GM12878 (cell line): ENCODE data around the gene COL23A1. TPM values are rescaled to one million over a fixed set of nuclear protein-coding genes. Genes with fewer than 3 reads are reported as not detected.

Experiments used
- ATAC-seq: fragments of 200-7000 bp; cut with Tn5 transposase; 3 replicates; pipeline ENCODE4 v1.9.1; 2020; ENCODE audit warnings: mild to moderate bottlenecking, moderate library complexity
- BruUV-seq: library from RNA; stranded (reverse); fragments of 400-500 nt; replicated peaks from 2 replicates; lab custom pipeline; 2021; lab: Mats Ljungman, UMichigan
- CTCF ChIA-PET: fragments of 300-600 bp; sonication (Branson Sonifier 250); formaldehyde crosslinking; extraction: SDS; loops from one replicate; lab custom pipeline; 2021; ENCODE audit warnings: inconsistent platforms; lab: Yijun Ruan, JAX
- POLR2A ChIA-PET: fragments of 350-600 bp; formaldehyde crosslinking; extraction: SDS; loops from one replicate; lab custom pipeline; 2021; ENCODE audit warnings: inconsistent platforms; lab: Charles Lee
- RAD21 ChIA-PET: fragments of 300-600 bp; sonication (Branson Sonifier 250); formaldehyde crosslinking; loops from one replicate; lab custom pipeline; 2023; ENCODE audit warnings: antibody characterized with exemption; ENCODE audit not compliant: unreplicated experiment; lab: Charles Lee
- SMC1A ChIA-PET: fragments of 300-600 bp; sonication (Branson Sonifier 250); formaldehyde crosslinking; loops from one replicate; lab custom pipeline; 2023; ENCODE audit not compliant: unreplicated experiment, uncharacterized antibody; lab: Charles Lee
- DNase-seq: peaks from one replicate; pipeline ENCODE4 v3.0.0-alpha.2; 2011; ENCODE audit warnings: low read depth, low spot score
- FAIRE-seq: peaks from 3 replicates; lab custom pipeline; 2011; peaks lifted over from hg19 to GRCh38; lab: Jason Lieb, UNC
- H2AFZ ChIP-seq: 2 replicates; pipeline ENCODE4 v1.6.0; 2011; ENCODE audit warnings: low read depth, low read length, control low read depth; ENCODE audit not compliant: control insufficient read depth
- H3K27ac ChIP-seq: 2 replicates; pipeline ENCODE4 v1.5.1; 2011; ENCODE audit warnings: control low read depth; ENCODE audit not compliant: control insufficient read depth, insufficient read depth
- H3K27me3 ChIP-seq, 2 experiments: replicated peaks in 1 of 2; 2 replicates each; pipeline versions ENCODE4 v1.6.0 to v1.6.1; 2011; ENCODE audit warnings: low read length in 1 of 2; ENCODE audit not compliant: control insufficient read depth in 2 of 2, insufficient read depth in 2 of 2
- H3K36me3 ChIP-seq, 2 experiments: 2 replicates each; pipeline ENCODE4 v1.5.1; 2011; ENCODE audit warnings: low read length in 1 of 2; ENCODE audit not compliant: control insufficient read depth in 2 of 2, insufficient read depth in 2 of 2
- H3K4me1 ChIP-seq: 2 replicates; pipeline ENCODE4 v1.6.1; 2011; ENCODE audit warnings: mild to moderate bottlenecking, low read length, moderate library complexity, mixed read lengths; ENCODE audit not compliant: control insufficient read depth, insufficient read depth
- H3K4me2 ChIP-seq: 2 replicates; pipeline ENCODE4 v1.6.0; 2011; ENCODE audit warnings: control low read depth; ENCODE audit not compliant: control insufficient read depth, insufficient read depth
- H3K4me3 ChIP-seq: fragments of 200-600 bp; sonication (generic); 2 replicates; pipeline ENCODE4 v1.5.1; 2016
- H3K79me2 ChIP-seq: 2 replicates; pipeline ENCODE4 v1.6.0; 2011; ENCODE audit warnings: low read length; ENCODE audit not compliant: control insufficient read depth, insufficient read depth
- H3K9ac ChIP-seq: 2 replicates; pipeline ENCODE4 v1.8.0; 2011; ENCODE audit warnings: low read length, control low read depth, mixed read lengths; ENCODE audit not compliant: control insufficient read depth, insufficient read depth
- H3K9me3 ChIP-seq: replicated peaks from 3 replicates; pipeline ENCODE4 v1.5.1; 2011; ENCODE audit warnings: mild to moderate bottlenecking, low read length; ENCODE audit not compliant: control insufficient read depth, insufficient read depth
- H4K20me1 ChIP-seq: 2 replicates; pipeline ENCODE4 v1.6.0; 2011; ENCODE audit not compliant: control insufficient read depth, insufficient read depth
- ATF7 ChIP-seq: fragments of 450-650 bp; IDR thresholded peaks from 2 replicates; pipeline ENCODE4 v1.6.1; 2016; ENCODE audit warnings: low read depth, mild to moderate bottlenecking
- CBFB ChIP-seq: IDR thresholded peaks from 2 replicates; pipeline ENCODE4 v1.6.1; 2016; ENCODE audit warnings: antibody characterized with exemption, low read depth
- CREB1 ChIP-seq: IDR thresholded peaks from 2 replicates; pipeline ENCODE4 v1.6.1; 2012; ENCODE audit warnings: low read depth, mild to moderate bottlenecking, inconsistent platforms
- CTCF ChIP-seq, 3 experiments: IDR thresholded peaks in 2 of 3; conservative IDR thresholded peaks in 1 of 3; 2 replicates each; pipeline ENCODE4 v1.5.1; 2011; ENCODE audit warnings: low read depth in 3 of 3, low read length in 3 of 3, mild to moderate bottlenecking in 3 of 3, control low read depth in 2 of 3, moderate library complexity in 2 of 3, inconsistent platforms in 1 of 3, mixed read lengths in 1 of 3; ENCODE audit not compliant: control insufficient read depth in 2 of 3, insufficient read depth in 1 of 3; ENCODE audit errors: extremely low read depth in 1 of 3
- CUX1 ChIP-seq: IDR thresholded peaks from 2 replicates; pipeline ENCODE4 v1.6.1; 2012; ENCODE audit warnings: improper control_type of control experiment, low read depth, low read length; ENCODE audit not compliant: insufficient replicate concordance
- ESRRA ChIP-seq: IDR thresholded peaks from 2 replicates; pipeline ENCODE4 v1.6.1; 2012; ENCODE audit warnings: mild to moderate bottlenecking, low read length, improper control_type of control experiment
- ETV6 ChIP-seq, 2 experiments: fragments of 450-650 bp in 1 of 2; IDR thresholded peaks in 1 of 2; conservative IDR thresholded peaks in 1 of 2; 2 replicates each; pipeline ENCODE4 v1.6.1; 2014; ENCODE audit warnings: antibody characterized with exemption in 1 of 2, borderline replicate concordance in 1 of 2, low read depth in 1 of 2, mild to moderate bottlenecking in 1 of 2, moderate library complexity in 1 of 2
- FOXM1 ChIP-seq: IDR thresholded peaks from 2 replicates; pipeline ENCODE4 v1.6.1; 2012; ENCODE audit warnings: low read depth, mild to moderate bottlenecking, inconsistent platforms, low read length, moderate library complexity
- KAT2A ChIP-seq: conservative IDR thresholded peaks from 2 replicates; pipeline ENCODE4 v1.6.1; 2011; ENCODE audit warnings: low read depth, low read length; ENCODE audit not compliant: control insufficient read depth
- PAX5 ChIP-seq: IDR thresholded peaks from 2 replicates; pipeline ENCODE4 v1.6.1; 2011; ENCODE audit warnings: low read depth, low read length, borderline replicate concordance
- PBX3 ChIP-seq: IDR thresholded peaks from 2 replicates; pipeline ENCODE4 v1.6.1; 2011; ENCODE audit warnings: mild to moderate bottlenecking, low read depth, low read length, moderate library complexity; ENCODE audit not compliant: insufficient replicate concordance
- RELA ChIP-seq: fragments of 450-650 bp; IDR thresholded peaks from 2 replicates; pipeline ENCODE4 v1.8.0; 2014; ENCODE audit warnings: borderline replicate concordance; ENCODE audit not compliant: partially characterized antibody
- TCF3 ChIP-seq: IDR thresholded peaks from 2 replicates; pipeline ENCODE4 v1.6.1; 2012; ENCODE audit warnings: low read depth, mild to moderate bottlenecking, low read length, borderline replicate concordance; ENCODE audit not compliant: insufficient read depth
- WGBS: methylation state at CpG from one replicate; pipeline ENCODE4 v1.1.6; 2016; ENCODE audit warnings: low lambda C conversion rate; ENCODE audit not compliant: insufficient replicate concordance, insufficient coverage; ENCODE audit errors: missing lambda C conversion rate; 5-methylcytosine and 5-hydroxymethylcytosine counted together
- in situ Hi-C: fragments of 300-500 bp; cut with MboI; formaldehyde crosslinking; loops from 9 replicates; pipeline ENCODE4 v1.14.3; 2018; ENCODE audit warnings: mixed read lengths
- intact Hi-C: fragments of 100-400 bp; cut with micrococcal nuclease; formaldehyde crosslinking; loops from one replicate; pipeline ENCODE4 v1.14.2; 2022; ENCODE audit not compliant: unreplicated experiment
- polyA plus RNA-seq, 11 experiments: library from polyadenylated mRNA; depleted of rRNA in 4 of 11; unstranded in 6 of 11; stranded (reverse) in 5 of 11; fragments of >200 nt; fragmentation: Nextera tagmentation in 4 of 11; fragmentation: Illumina TruSeq in 1 of 11; extraction: Ambion mirVana in 4 of 11; extraction: Trizol in 1 of 11; gene quantifications; 1 replicate in 1 of 11; 2 replicates in 10 of 11; pipeline versions ENCODE4 v1.2.1 to v1.2.3, GENCODE V29; 2011 to 2016; ENCODE audit warnings: inconsistent platforms in 2 of 11, missing spikeins in 2 of 11, low read depth in 1 of 11
- total RNA-seq, 4 experiments: library from RNA; depleted of rRNA in 3 of 4; stranded (reverse); fragments of >200 nt in 3 of 4; fragmentation: Illumina TruSeq in 1 of 4; extraction: Trizol in 1 of 4; gene quantifications; 2 replicates each; pipeline versions ENCODE4 v1.2.1 to v1.2.3, GENCODE V29; 2013 to 2021

COL23A1 gene
- total and polyA plus RNA-seq, 10 of the 15 experiments (the other 5 are each of a cell fraction or from before 2014, with no cell fraction given): 0.03 to 0.83 (median 0.09) TPM; not detected in 5

- no peak overlapping the region for H3K4me3 ChIP-seq
- no peak overlapping the region for H3K27ac ChIP-seq
- FAIRE-seq: no peak
- ChIA-PET SMC1A (no interaction called here), POLR2A (no interaction called here), RAD21 (no interaction called here), CTCF (interaction anchor here (1.4 kb wide), 1 partner anchor 10 kb away, joined by 3 read pairs; no protein-coding TSS in a partner anchor)
- no peak overlapping the region for H3K4me2 ChIP-seq
- no peaks in the 10 kb centered on the region for H3K4me1 ChIP-seq
- no peak for ATAC-seq
- no peak for DNase-seq
- no peaks in the 10 kb centered on the region; a peak in 1 of 4 replicates for H3K27me3 ChIP-seq
- WGBS: 61% methylated on average over 19 of the region's 21 CpGs
- intact Hi-C loops: no loop called here
- no TSS peak for BruUV-seq
- no peaks in the 10 kb centered on the region for H3K79me2 ChIP-seq
- in situ Hi-C loops: no loop called here
- H2AFZ ChIP-seq: no peak overlapping the region
- H3K9ac ChIP-seq: no peak overlapping the region
- H4K20me1 ChIP-seq: no peaks in the 10 kb centered on the region
- no peaks in the 10 kb centered on the region for H3K36me3 ChIP-seq
- no peaks in the 10 kb centered on the region for H3K9me3 ChIP-seq
- TF ChIP-seq KAT2A (no peak), RELA (no peak), PAX5 (no peak), CBFB (no peak), ATF7 (no peak), PBX3 (no peak), ESRRA (no peak), CTCF (IDR thresholded peaks at IDR 0.05 in 2 of 3, conservative IDR thresholded peaks at IDR 0.05 in 1 of 3; ENCODE audit: control insufficient read depth in 2 of 3, extremely low read depth in 1 of 3, insufficient read depth in 1 of 3, low read depth in 3 of 3, low read length in 3 of 3) (no peak), FOXM1 (no peak), ETV6 (conservative IDR thresholded peaks at IDR 0.05 in 1 of 2, IDR thresholded peaks at IDR 0.05 in 1 of 2; ENCODE audit: borderline replicate concordance in 1 of 2, low read depth in 1 of 2) (no peak), TCF3 (no peak), CUX1 (no peak), CREB1 (no peak)
These were observed 330.3 kb downstream of the COL23A1 start for GRCh38 chr5:178259623-178260536.
